Measurements from ENCODE around the gene NAGS.
"Not testable (repeated sequence)": the region's sequence is repeated elsewhere in the genome, so short reads cannot be mapped to it uniquely, and the experiment has no call there.

The NAGS gene, protein sequence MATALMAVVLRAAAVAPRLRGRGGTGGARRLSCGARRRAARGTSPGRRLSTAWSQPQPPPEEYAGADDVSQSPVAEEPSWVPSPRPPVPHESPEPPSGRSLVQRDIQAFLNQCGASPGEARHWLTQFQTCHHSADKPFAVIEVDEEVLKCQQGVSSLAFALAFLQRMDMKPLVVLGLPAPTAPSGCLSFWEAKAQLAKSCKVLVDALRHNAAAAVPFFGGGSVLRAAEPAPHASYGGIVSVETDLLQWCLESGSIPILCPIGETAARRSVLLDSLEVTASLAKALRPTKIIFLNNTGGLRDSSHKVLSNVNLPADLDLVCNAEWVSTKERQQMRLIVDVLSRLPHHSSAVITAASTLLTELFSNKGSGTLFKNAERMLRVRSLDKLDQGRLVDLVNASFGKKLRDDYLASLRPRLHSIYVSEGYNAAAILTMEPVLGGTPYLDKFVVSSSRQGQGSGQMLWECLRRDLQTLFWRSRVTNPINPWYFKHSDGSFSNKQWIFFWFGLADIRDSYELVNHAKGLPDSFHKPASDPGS

DNA sequence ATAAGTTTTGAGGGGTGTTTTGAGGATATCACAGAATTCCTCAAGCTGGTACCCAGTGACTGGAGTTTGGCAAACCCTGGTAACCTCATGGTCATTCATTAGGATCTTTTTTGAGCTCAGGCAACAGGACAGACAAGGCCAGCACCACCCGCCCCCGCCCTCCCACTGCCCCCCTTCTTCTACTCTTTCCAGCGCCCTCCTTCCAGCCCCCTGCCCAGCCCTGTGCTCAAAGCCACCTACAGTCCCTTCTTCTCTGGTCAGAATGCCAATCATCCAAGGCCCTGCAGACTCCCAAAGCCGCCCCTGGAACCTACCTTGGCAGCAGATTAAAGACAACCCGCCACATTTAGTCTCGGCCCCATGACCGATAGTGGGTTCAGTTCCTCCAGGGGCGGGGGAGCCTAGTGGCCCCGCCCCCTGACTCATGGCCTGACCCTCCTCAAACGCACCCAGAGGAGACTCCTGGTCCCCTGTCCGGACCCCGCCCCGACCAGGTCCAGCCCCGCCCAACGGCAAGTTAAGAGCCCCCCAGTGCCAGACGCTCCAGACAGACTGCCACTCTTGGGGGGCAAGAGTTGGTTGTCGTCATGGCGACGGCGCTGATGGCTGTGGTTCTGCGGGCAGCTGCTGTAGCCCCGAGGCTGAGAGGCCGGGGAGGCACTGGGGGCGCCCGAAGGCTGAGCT, at the start of gene NAGS:
Gene NAGS (plus strand): TSS at position 546 of the 684 bp plus-strand sequence. CDS start 42 bp downstream, at position 588.
- DNase-seq = no peak

DNA sequence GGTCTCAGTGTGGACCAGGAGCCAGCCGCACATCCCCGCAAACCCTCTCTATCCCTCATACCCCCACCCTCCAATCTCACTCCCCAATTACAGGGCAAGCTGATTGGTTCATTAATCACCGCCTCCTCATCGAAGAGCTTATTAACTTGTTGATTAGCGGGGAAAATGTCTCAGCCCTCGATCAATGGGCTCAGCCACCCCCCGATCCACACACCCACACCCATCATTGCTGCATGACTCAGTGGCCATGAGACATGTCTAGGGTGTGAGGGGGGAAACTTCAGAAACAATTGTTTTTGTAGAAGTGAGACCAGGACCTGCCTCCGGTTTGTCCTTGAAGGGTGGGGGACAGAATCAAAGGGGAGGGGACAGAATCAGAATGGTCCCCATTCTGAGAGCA, 48.2 kb upstream of the NAGS start:
- no peak for DNase-seq

DNA sequence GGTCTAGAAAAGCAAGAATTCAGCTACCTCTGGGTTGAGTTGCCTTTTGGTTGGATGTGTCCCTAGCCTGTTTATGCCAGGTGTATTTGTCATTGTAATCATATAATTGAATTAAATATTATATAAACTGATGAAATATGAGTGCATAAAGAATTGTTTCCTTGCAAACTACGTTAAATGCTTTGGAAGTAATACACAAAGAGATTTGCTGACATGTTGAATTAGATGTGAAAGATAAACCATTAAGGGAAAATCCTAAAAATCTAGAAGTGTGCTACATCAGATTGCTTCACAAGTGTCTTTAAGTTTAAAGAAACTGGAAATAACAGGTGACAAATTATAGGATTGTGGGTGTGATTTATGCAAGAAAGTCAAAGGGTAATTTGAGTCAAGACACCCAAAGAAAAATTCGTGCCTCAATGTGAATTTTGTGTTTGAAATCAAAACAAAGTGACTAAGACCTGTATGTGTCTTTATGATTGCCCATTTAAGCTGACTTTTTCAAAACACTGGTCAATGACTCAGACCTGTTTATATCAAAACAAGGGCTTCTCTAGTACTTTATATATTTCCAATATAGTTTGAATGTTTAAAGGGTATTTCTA, 45.6 kb upstream of the NAGS start:
- no peak for DNase-seq

DNA sequence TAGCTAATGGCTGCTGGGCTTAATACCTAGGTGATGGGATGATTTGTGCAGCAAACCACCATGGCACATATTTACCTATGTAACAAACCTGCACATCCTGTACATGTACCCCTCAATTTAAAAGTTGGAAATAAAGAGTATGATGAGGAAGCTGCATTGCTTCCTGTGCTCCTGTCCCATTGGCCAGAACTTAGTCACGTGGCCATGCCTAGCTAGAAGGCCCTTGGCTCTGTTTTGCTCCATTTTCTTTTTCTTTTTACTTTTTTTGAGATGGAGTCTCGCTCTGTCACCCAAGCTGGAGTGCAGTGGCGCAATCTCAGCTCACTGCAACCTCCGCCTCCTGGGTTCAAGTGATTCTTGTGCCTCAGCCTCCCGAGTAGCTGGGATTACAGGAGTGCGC, 43.1 kb upstream of the NAGS start:
- DNase-seq = not testable (repeated sequence)

DNA sequence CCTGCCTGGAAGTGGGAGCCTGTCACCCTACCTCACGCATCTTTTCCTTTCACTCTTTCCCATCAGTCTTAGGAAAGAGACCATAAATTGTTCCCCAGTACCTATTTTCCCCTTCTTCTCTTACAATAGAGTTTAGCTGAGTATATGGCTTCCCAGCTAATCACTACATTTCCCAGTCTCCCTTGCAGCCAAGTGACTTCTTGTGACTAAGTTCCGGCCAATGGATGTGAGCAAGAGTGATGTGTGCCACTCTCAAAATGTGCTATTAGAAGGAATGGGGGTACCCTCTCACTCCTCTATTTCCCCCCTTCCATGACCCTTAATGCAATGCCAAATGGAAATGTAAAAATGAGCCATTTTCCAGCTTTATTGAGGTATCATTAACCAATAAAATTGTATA, 42.5 kb upstream of the NAGS start:
- no peak for DNase-seq

DNA sequence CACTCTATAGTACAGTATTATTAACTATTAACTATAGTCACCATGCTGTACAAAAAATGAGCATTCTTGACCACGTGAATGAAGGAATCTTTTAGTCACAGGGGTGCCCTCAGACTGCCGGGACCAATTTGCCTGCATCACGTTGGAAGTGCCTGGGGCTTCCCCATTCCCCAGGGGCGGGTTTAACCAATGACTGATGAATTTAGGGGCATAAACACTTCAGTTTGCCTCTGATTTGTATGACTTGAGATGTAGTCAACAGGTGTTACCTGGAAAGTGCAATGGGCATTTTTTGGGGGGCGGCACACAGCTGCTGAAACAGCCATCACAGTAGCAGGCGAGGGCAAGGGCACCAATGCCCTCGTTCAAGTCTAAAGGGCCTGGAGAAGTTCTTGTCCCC, 41.9 kb upstream of the NAGS start:
- no peak for DNase-seq

DNA sequence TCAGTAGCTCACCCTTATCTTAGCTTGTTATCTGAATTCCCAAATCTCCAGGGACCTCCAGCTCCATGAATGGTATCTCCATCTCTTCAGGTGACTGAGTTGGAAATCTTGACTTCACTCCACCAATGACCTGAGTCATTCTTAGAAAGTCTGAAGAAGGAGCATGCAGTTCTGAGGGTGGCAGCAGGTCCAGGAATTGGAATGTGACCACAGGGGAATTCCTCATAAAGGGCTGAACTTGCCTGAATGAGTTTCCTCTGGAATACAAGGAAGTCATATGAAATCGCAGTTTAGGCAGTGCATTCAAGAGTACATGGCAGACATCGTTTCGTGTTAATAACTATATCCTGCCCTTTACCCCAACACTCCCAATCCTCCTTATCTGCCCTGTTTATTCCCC, 38.1 kb upstream of the NAGS start:
- no peak for DNase-seq

DNA sequence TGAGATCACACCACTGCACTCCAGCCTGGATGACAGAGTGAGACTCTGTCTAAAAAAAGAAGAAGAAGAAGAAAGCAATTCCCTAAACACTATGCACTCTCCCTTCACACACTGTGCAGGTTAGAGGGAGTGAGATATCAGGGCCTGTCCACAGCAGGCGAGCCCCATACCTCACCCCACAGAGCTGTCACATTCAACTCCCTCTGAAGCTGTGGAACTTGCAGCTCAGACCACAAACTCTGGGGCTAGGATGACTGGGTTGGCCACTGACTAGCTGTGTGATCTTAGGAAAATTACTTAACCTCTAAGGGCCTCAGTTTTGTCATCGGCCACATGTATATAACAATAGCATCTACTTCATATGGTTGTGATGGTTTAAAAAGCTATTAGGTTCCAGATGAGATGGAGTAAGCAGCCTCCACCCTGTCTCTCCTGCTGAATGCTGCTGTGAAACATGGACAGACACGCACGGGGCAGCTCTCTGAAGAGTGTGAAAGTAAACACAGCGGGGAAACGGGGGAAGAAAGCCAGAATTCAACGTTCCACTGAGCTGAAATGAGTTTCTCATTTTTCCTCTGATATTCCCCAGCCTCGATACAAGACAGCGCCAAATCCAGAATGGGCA, 37.1 kb upstream of the NAGS start:
- DNase-seq = no peak

DNA sequence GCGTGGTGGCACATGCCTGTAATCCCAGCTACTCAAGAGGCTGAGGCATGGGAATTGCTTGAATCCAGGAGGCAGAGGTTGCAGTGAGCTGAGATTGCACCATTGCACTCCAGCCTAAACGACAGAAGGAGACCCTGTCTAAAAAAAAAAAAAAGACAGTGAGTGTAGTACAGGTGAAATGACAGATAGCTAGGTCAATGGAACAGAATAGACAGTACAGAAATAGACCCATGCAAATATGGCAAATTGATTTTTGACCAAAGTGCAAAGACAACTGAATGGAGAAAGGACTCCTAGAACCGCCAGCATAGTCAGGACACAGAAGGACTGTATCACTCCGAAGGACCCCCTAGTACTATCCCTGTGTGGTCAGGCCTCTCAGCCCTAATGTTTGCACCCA, 34.1 kb upstream of the NAGS start:
- DNase-seq = no peak

DNA sequence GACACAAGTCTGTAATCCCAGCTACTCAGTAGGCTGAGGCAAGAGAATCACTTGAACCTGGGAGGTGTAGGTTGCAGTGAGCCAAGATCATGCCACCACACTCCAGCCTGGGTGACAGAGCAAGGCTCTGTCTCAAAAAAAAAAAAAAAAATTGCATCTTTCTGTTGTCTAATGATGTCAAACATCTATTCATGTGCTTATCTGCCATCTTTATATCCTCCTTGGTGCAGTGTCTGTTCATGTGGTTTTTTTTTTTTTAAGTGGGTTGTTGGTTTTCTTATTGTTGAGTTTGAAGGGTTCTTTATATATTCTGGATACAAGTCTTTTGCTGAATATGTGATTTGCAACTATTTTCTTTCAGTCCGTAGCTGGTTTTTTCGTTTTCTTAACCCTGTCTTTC, 33.0 kb upstream of the NAGS start:
- not testable (repeated sequence) for DNase-seq

DNA sequence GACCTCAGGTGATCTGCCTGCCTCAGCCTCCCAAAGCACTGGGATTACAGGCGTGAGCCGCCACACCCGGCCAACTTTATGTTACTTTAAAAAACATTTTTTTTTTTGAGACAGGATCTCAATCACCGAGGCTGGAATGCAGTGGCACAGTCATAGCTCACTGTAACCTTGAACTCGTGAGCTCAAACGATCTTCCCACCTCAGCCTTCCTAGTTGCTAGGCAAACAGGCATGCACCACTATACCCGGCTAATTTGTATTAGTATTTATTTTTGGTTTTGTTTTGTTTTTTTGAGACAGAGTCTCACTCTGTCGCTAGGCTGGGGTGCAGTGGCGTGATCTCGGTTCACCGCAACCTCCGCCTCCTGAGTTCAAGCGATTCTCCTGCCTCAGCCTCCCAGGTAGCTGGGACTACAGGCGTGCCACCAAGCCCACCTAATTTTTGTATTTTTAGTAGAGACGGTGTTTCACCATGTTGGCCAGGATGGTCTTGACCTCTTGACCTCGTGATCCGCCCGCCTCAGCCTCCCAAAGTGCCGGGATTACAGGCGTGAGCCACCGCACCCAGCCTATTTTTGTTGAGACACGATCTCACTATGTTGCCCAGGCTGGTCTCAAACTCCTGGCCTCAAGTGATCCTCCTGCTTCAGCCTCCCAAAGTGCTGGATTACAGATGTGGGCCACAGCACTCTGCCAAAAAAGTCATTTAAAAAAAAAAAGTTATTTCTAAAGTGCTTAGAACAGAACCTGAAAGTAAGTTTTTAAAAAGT, 31.8 kb upstream of the NAGS start:
- DNase-seq = not testable (repeated sequence)

DNA sequence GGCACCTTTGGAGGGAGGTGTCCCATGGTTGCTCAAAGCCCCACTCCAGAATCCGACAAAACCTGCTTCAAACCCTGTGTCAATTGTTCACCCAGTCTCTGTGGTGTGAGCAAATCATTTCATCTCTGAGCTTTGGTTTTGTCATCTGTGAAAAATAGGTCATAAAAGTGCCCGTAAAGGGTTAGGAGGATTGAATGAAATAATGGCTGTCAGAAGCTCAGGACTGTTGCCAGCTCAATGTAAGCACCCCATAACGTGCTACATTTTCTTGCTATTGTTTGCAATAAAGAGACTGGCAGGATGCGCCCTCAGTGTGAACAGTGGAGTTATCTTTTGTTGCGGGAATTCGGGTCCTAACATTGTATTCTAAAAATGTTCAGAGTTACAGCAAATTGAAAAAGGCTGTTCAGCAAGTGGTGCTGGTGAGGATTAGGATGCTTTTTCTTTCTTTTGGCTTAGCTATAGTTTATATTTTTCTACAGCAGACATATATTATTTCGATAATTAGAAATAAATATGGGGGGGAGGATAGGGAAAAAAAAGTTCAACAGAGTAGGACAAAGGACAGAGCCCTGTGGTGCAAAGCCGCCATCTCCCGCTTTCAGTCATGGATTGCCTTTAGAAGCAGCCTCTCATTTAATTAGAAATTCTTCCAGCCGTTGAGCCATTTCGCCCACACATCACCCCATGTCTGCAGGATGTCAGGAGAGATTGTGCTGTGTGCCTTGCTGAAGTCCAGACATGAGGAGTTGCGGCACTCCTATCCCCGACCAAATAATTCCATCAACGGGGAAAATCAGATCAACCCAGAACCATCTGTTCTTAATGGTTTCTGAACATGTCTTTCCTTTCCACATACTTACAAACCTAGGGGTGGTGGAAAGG, 29.8 kb upstream of the NAGS start:
- no peak for DNase-seq

DNA sequence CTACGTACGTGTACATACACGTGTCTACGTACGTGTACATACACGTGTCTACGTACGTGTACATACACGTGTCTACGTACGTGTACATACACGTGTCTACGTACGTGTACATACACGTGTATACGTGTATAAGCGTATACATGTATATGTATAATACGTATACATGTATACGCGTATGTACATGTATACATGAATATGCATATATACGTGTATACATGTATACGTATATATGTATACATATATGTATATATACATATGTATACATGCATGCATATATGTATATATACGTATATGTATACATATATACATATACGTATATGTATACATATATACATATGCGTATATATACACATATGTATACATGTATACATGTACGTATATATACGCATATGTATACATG, 28.5 kb upstream of the NAGS start:
- DNase-seq = no peak

DNA sequence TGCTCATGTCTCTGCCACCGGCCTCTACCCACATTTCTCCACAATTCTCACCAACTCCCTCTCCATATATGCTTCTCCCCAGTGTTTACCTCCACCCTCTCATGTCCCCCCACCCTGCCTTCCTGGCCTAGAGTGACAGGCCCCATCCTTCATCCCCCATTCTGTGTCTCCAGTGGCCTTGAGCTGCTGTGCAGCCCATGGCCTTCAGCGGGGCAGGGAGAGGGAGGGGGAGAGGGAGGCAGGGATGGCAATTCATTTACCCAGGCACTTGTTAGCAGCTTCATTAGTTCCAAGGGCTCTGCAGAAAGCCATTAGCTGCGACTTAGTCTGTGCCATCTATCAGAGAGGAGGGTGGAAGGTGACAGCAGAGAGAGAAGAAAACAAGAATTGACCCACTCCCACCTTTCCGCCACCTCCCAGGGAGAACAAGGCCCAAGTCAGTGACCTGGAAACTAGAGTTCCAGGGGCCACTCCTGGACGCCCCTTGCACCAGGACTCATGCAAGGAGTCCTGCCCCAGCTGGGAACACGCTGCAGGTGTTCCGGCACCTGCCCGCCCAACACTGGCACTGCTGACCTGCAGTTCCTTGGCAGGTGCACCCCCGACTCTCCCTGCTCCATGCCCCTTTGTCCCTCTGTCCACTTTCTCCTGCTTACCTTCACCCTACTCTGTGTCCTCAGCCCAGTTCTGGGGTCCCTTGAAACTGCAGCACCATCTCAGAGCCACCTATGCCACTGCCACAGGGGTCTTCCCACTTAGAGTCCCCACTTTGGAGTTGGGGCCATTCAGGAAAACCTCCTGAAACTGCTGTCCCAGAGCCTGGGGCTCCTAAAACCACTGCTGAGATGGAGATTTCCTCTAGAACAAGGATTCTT, 27.2 kb upstream of the NAGS start:
- DNase-seq = no peak

DNA sequence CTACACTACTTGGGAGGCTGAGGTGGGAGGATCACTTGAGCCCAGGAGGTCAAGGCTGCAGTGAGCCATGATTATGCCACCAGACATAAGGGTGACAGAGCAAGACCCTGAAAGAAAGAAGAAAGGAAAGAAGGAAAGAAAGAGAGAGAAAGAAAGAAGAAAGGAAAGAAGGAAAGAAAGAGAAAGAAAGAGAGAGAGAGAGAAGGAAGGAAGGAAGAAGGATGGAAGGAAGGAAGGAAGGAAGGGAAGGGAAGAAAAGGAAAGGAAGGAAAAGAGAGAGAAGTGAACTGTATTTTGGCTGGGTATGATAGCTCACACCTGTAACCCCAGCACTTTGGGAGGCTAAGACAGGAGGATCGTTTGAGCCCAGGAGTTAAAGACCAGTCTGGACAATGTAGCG, 26.3 kb upstream of the NAGS start:
- no peak for DNase-seq

DNA sequence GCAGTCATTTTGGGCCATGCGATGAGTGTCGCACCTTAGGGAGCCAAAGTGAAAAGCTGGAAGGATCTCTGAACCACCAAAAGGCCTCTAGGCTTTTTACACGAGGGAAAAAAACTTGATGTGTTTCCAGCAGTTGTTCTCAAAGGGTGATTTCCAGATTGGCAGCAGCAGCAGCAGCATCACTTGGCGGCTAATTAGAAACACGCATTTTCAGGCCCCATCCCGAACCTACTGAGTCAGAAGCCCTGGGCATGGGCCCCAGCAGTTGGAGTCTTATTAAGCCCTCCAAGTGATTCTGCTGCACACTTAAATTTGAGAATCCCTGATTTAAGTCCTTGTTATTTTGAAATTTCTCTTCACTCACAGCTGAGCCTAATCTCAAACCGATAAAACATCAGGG, 25.4 kb upstream of the NAGS start:
- DNase-seq = no peak

DNA sequence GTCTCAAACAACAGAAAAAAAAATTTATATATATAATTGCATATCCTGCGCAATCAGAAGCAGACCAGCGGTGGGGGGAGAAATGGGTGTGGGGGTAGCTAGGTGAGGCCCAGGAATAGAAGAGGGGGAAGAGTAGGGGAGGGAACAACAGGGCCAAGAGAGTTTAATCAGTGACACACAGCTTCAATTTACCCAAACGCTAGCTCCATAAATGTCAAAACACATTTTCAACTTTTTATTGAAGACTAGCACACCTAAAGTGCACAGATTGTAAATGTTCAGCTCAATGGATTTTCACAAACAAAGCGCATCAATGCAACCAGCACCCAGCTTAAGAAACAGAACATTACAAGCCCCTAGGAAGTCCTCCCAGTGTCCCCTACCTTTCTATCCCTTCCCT, 24.8 kb upstream of the NAGS start:
- DNase-seq = no peak

DNA sequence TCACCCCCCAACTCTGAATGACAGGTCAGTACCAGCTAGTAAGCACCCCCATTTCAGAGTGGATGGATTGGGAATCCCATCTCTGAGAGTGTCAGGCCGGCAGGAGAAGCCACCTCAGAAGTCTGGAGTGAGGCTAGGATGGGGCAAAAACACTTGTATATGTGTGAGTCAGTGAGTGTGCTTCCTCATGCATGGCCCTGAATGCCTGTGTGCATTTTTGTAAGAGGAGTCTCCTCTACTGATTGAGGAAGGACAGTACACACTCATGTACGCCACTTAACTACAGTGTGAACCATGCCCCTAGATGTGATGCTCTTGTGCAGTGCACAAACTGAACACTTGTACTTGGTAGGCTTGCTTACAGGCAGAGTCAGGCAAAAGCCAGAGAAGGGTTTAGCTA, 22.3 kb upstream of the NAGS start:
- no peak for DNase-seq

DNA sequence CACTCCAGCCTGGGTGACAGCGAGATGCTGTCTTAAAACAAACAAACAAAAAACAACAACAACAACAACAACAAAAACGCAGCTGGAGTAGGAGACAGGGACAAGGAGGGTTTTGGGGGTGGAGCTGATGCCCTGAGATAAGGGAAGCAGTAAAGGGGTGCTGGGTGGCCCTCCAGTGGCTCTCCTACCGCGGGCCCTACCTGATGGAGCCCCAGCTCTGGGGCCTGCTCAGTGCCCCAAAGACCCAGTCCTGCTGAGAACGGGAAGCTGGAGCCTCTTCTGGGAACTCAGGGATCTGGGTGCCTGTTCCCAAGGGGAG, 21.3 kb upstream of the NAGS start:
- DNase-seq = no peak

DNA sequence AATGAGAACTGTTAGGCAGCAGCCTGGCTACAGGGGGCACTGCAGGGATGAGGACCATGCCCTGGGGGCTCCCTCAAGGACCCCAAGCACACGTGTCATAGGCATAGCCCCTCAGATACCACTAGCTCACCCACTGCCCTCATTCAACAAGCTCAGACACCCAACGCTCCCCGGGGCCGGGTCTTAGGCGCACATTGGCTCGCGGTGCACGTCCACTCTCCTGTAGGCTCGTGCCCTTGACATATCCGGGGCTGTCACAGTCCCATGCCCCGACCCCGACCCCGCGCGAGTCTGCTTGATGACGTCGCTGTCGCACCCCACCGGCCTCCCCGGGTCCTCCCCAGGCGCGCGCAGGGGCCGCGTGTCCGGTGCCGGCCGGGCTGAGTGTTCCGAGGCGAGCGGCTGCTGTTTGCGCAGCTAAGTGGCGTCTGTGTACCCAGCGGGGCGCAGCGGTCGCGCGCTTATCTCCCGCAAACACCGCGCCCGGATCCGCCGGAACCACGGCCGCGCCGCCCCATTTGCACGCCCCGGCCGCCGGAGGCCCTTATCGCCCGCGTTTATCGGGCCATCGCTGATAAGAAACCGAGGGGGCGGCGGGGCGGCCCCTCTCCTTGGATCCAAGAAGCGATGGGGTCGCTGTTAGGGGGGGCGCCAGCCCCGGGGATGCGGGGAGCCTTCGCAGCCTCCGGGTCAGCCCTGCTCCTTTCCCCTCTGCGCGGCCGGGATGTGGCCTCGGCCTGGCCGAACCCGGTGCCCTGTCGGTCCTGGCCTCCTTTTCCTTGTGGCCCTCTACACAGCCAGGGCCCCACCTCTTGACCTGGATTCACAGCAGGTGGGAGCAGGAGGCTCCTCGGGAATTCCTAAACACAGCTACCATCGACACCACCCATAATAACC, 20.7 kb upstream of the NAGS start:
- DNase-seq = peak; percentile 20
